RWPE2 (cell line): ENCODE results near the gene NCS1.

Source experiments
- ATAC-seq: fragments of 200-7000 bp; cut with Tn5 transposase; 3 replicates; pipeline ENCODE4 v1.9.1; 2021; ENCODE audit warnings: low read depth
- DNase-seq: peaks from one replicate; pipeline ENCODE4 v3.0.0-alpha.2; 2020; ENCODE audit warnings: low spot score
- H3K27ac ChIP-seq: fragments of 450-650 bp; 2 replicates; pipeline ENCODE4 v1.5.1; 2017; ENCODE audit warnings: mild to moderate bottlenecking; ENCODE audit not compliant: poor library complexity, severe bottlenecking
- H3K27me3 ChIP-seq: fragments of 250-450 bp; sonication (Bioruptor Pico); 2 replicates; pipeline ENCODE4 v1.5.1; 2021; ENCODE audit warnings: mild to moderate bottlenecking, moderate library complexity; ENCODE audit not compliant: insufficient read depth, poor library complexity, severe bottlenecking
- H3K36me3 ChIP-seq: fragments of 250-450 bp; sonication (Bioruptor Pico); 2 replicates; pipeline ENCODE4 v1.5.1; 2020; ENCODE audit warnings: low read depth, mild to moderate bottlenecking, moderate library complexity
- H3K4me1 ChIP-seq: fragments of 250-450 bp; sonication (Bioruptor Pico); 2 replicates; pipeline ENCODE4 v1.5.1; 2021; ENCODE audit warnings: mild to moderate bottlenecking, moderate library complexity; ENCODE audit not compliant: insufficient read depth, poor library complexity, severe bottlenecking
- H3K4me3 ChIP-seq: fragments of 250-450 bp; sonication (Bioruptor Pico); 2 replicates; pipeline ENCODE4 v1.5.1; 2021; ENCODE audit warnings: mild to moderate bottlenecking, moderate library complexity; ENCODE audit not compliant: severe bottlenecking
- H3K9me3 ChIP-seq: fragments of 250-450 bp; sonication (Bioruptor Pico); 2 replicates; pipeline ENCODE4 v1.5.1; 2021; ENCODE audit warnings: mild to moderate bottlenecking, moderate library complexity; ENCODE audit not compliant: severe bottlenecking
- CTCF ChIP-seq: fragments of 450-650 bp; IDR thresholded peaks from one replicate; pipeline ENCODE4 v1.5.1; 2017; ENCODE audit warnings: mild to moderate bottlenecking, moderate library complexity; ENCODE audit not compliant: poor library complexity, severe bottlenecking

The NCS1 gene

GRCh38 chr9:130283539-130284248 is 111.5 kb downstream of the NCS1 start:
- Histone ChIP-seq H3K27ac (no peak overlapping the region), H3K27me3 (peaks cover 9% of the 10 kb centered on the region), H3K9me3 (no peaks in the 10 kb centered on the region), H3K4me1 (no peaks in the 10 kb centered on the region), H3K36me3 (no peaks in the 10 kb centered on the region), H3K4me3 (no peak overlapping the region)
- DNase-seq: no peak
- TF ChIP-seq CTCF: no peak
- ATAC-seq: no peak

- H3K27ac ChIP-seq: no peak overlapping the region
- H3K4me3 ChIP-seq: no peak overlapping the region
- no peak for ATAC-seq
- H3K36me3 ChIP-seq: no peaks in the 10 kb centered on the region
- no peak for DNase-seq
- H3K27me3 ChIP-seq: peaks cover 12% of the 10 kb centered on the region
- no peaks in the 10 kb centered on the region for H3K4me1 ChIP-seq
- no peaks in the 10 kb centered on the region for H3K9me3 ChIP-seq
- no peak for TF ChIP-seq CTCF
These were observed 112.0 kb downstream of the NCS1 start for GRCh38 chr9:130284249-130284625.

- DNase-seq (no peak), ATAC-seq (no peak)
- Histone ChIP-seq H3K36me3 (no peaks in the 10 kb centered on the region), H3K4me3 (no peak overlapping the region), H3K27me3 (peaks cover 16% of the 10 kb centered on the region), H3K4me1 (no peaks in the 10 kb centered on the region), H3K9me3 (no peaks in the 10 kb centered on the region), H3K27ac (no peak overlapping the region)
- no peak for TF ChIP-seq CTCF
These were observed 112.5 kb downstream of the NCS1 start for GRCh38 chr9:130284690-130285089.

GRCh38 chr9:130285271-130285670 is 113.1 kb downstream of the NCS1 start:
- ATAC-seq (no peak), DNase-seq (no peak)
- no peak for TF ChIP-seq CTCF
- no peak overlapping the region for H3K27ac ChIP-seq
- no peaks in the 10 kb centered on the region for H3K9me3 ChIP-seq
- H3K36me3 ChIP-seq: no peaks in the 10 kb centered on the region
- H3K27me3 ChIP-seq: peaks cover 22% of the 10 kb centered on the region
- H3K4me3 ChIP-seq: no peak overlapping the region
- no peaks in the 10 kb centered on the region for H3K4me1 ChIP-seq

GRCh38 chr9:130286072-130286770 is 114.0 kb downstream of the NCS1 start:
- TF ChIP-seq CTCF: no peak
- H3K27me3 ChIP-seq: peaks cover 25% of the 10 kb centered on the region
- no peak overlapping the region for H3K4me3 ChIP-seq
- H3K27ac ChIP-seq: no peak overlapping the region
- no peaks in the 10 kb centered on the region for H3K4me1 ChIP-seq
- H3K9me3 ChIP-seq: no peaks in the 10 kb centered on the region
- ATAC-seq (no peak), DNase-seq (no peak)
- no peaks in the 10 kb centered on the region for H3K36me3 ChIP-seq
